ENCODE data around the gene KRTAP4-11.
"Not testable (repeated sequence)": the region's sequence is repeated elsewhere in the genome, so short reads cannot be mapped to it uniquely, and the experiment has no call there.

KRTAP4-11 gene

GRCh38 chr17:41126412-41126811, 8.2 kb upstream of the KRTAP4-11 start:
- no peak overlapping the region for H3K4me3 ChIP-seq (ENCODE audit: insufficient read depth, low read length, poor library complexity, severe bottlenecking)
- no peaks in the 10 kb centered on the region for H3K9me2 ChIP-seq (replicated peaks; ENCODE audit: insufficient read depth, low read length)
- H3F3A ChIP-seq (ENCODE audit: insufficient read depth): no peaks in the 10 kb centered on the region
- no peak overlapping the region for H3K4me2 ChIP-seq (ENCODE audit: low read depth, low read length, poor library complexity, severe bottlenecking)
- H3K79me2 ChIP-seq (ENCODE audit: insufficient read depth, low read length): no peaks in the 10 kb centered on the region
- H2AFZ ChIP-seq (ENCODE audit: low read depth, low read length, severe bottlenecking): no peak overlapping the region
- no peaks in the 10 kb centered on the region for H4K20me1 ChIP-seq (ENCODE audit: low read depth, low read length)
- no peaks in the 10 kb centered on the region for H3K27me3 ChIP-seq (ENCODE audit: low read length)
- no peak overlapping the region for H3K9ac ChIP-seq (ENCODE audit: low read length)
- 0 out of 2 replicates have a peak, but pooled peaks cover 6% of the 10 kb centered on the region for H3K9me3 ChIP-seq (ENCODE audit: insufficient read depth, low read length)
- H3K27ac ChIP-seq (ENCODE audit: low read depth, low read length): no peak overlapping the region
- no peaks in the 10 kb centered on the region for H3K36me3 ChIP-seq (ENCODE audit: low read length)
- TF ChIP-seq, protein P1, sequence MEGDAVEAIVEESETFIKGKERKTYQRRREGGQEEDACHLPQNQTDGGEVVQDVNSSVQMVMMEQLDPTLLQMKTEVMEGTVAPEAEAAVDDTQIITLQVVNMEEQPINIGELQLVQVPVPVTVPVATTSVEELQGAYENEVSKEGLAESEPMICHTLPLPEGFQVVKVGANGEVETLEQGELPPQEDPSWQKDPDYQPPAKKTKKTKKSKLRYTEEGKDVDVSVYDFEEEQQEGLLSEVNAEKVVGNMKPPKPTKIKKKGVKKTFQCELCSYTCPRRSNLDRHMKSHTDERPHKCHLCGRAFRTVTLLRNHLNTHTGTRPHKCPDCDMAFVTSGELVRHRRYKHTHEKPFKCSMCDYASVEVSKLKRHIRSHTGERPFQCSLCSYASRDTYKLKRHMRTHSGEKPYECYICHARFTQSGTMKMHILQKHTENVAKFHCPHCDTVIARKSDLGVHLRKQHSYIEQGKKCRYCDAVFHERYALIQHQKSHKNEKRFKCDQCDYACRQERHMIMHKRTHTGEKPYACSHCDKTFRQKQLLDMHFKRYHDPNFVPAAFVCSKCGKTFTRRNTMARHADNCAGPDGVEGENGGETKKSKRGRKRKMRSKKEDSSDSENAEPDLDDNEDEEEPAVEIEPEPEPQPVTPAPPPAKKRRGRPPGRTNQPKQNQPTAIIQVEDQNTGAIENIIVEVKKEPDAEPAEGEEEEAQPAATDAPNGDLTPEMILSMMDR (IDR thresholded peaks at IDR 0.05; ENCODE audit: insufficient read depth, low read length, poor library complexity, severe bottlenecking): no peak
- TF ChIP-seq EZH2phosphoT487 (conservative IDR thresholded peaks at IDR 0.05; ENCODE audit: low read length): no peak

DNA sequence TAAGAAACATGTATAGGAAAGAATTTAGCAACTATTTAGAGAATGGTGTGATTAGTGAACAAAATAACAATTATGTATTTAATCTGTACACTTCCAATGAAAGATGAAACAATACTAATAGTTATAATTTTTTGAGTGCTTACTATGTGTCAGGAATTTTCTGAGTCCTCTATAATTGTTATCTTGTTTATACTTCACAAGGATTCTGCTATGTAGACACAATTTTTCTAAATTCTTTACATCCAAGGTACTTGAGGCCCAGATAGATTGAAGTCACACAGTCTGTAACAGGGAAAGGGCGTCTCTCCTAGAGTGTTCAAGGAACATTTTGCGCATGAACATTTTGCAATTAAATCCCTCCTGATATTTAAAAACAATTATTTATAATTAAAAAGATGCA, 6.9 kb upstream of the KRTAP4-11 start:
- no peak overlapping the region for H3K4me2 ChIP-seq (ENCODE audit: low read depth, low read length, poor library complexity, severe bottlenecking)
- 0 out of 2 replicates have a peak, but pooled peaks cover 6% of the 10 kb centered on the region for H3K9me3 ChIP-seq (ENCODE audit: insufficient read depth, low read length)

DNA sequence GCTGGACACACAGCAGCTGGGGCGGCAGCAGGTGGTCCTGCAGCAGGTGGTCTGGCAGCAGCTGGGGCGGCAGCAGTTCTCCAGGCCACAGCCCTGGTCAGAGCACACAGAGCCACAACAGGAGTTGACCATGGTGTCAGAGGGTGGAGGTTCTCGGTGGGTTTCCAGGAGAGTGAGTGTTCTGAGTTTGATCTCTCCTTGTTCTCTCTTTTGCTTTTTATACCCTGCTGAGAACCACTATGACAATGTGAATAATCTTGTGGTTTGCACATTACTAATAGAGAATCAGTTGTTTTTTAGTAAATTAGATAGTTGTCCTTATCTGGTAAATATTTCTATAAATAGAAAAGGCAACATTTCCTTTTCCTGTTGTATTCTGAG, 5.8 kb upstream of the KRTAP4-11 start, which contains the start of gene KRTAP4-12:
Gene KRTAP4-12 (minus strand): TSS at position 192 of the 381 bp plus-strand sequence. CDS start 60 bp downstream, at position 132.
- H2AFZ ChIP-seq (ENCODE audit: low read depth, low read length, severe bottlenecking); H3K79me2 ChIP-seq (ENCODE audit: insufficient read depth, low read length); H4K20me1 ChIP-seq (ENCODE audit: low read depth, low read length); H3K4me2 ChIP-seq (ENCODE audit: low read depth, low read length, poor library complexity, severe bottlenecking); H3K9me3 ChIP-seq (ENCODE audit: insufficient read depth, low read length); H3K4me3 ChIP-seq (ENCODE audit: insufficient read depth, low read length, poor library complexity, severe bottlenecking); H3K9ac ChIP-seq (ENCODE audit: low read length); H3K27me3 ChIP-seq (ENCODE audit: low read length); H3F3A ChIP-seq (ENCODE audit: insufficient read depth); H3K9me2 ChIP-seq (replicated peaks; ENCODE audit: insufficient read depth, low read length); H3K36me3 ChIP-seq (ENCODE audit: low read length); H3K27ac ChIP-seq (ENCODE audit: low read depth, low read length): not testable (repeated sequence)

More for the DNA sequence above, 6.9 kb upstream of the KRTAP4-11 start:
- Histone ChIP-seq H3K27ac (ENCODE audit: low read depth, low read length) (no peak overlapping the region), H4K20me1 (ENCODE audit: low read depth, low read length) (no peaks in the 10 kb centered on the region), H3K36me3 (ENCODE audit: low read length) (no peaks in the 10 kb centered on the region), H2AFZ (ENCODE audit: low read depth, low read length, severe bottlenecking) (no peak overlapping the region), H3K9ac (ENCODE audit: low read length) (no peak overlapping the region), H3F3A (ENCODE audit: insufficient read depth) (no peaks in the 10 kb centered on the region), H3K9me2 (replicated peaks; ENCODE audit: insufficient read depth, low read length) (no peaks in the 10 kb centered on the region), H3K4me3 (ENCODE audit: insufficient read depth, low read length, poor library complexity, severe bottlenecking) (no peak overlapping the region), H3K79me2 (ENCODE audit: insufficient read depth, low read length) (no peaks in the 10 kb centered on the region), H3K27me3 (ENCODE audit: low read length) (no peaks in the 10 kb centered on the region)
- TF ChIP-seq, protein P1 (IDR thresholded peaks at IDR 0.05; ENCODE audit: insufficient read depth, low read length, poor library complexity, severe bottlenecking): no peak
- TF ChIP-seq EZH2phosphoT487 (conservative IDR thresholded peaks at IDR 0.05; ENCODE audit: low read length): no peak

DNA sequence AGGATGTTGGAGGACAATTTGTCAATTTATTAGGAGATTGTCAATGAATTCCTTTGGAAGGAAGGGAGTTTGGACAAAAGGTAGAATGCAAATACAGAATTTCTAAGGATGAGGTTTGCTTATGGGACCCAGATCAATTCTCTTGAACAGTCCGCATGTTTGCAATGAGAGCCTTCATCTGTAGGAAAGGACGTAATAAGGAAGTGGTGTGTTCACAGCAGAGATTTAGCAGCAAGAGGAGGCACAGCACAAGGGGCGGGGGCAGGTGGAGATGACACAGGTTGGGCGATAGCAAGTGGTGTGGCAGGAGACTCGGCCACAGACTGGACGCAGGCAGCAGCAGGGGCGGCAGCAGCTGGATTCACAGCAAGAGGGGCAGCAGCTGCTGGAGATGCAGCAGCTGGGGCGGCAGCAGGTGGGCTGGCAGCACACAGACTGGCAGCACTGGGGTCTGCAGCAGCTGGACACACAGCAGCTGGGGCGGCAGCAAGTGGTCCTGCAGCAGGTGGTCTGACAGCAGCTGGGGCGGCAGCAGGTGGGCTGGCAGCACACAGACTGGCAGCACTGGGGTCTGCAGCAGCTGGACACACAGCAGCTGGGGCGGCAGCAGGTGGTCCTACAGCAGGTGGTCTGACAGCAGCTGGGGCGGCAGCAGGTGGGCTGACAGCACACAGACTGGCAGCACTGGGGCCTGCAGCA, 5.3 kb upstream of the KRTAP4-11 start:
- not testable (repeated sequence) for H2AFZ ChIP-seq (ENCODE audit: low read depth, low read length, severe bottlenecking); H3K36me3 ChIP-seq (ENCODE audit: low read length); H3K79me2 ChIP-seq (ENCODE audit: insufficient read depth, low read length); H3K4me2 ChIP-seq (ENCODE audit: low read depth, low read length, poor library complexity, severe bottlenecking); H3K9me3 ChIP-seq (ENCODE audit: insufficient read depth, low read length); H3F3A ChIP-seq (ENCODE audit: insufficient read depth); H3K4me3 ChIP-seq (ENCODE audit: insufficient read depth, low read length, poor library complexity, severe bottlenecking); H3K9ac ChIP-seq (ENCODE audit: low read length); H3K9me2 ChIP-seq (replicated peaks; ENCODE audit: insufficient read depth, low read length); H3K27ac ChIP-seq (ENCODE audit: low read depth, low read length); H4K20me1 ChIP-seq (ENCODE audit: low read depth, low read length); H3K27me3 ChIP-seq (ENCODE audit: low read length)

Data from SU-DHL-6 (cell line).